NCI-H2227 (cell line): ENCODE measurements around the gene FOXP1.

Experiments
- DNase-seq: peaks from one replicate; lab custom pipeline; 2025; ENCODE audit not compliant: unreplicated experiment; lab: John Stamatoyannopoulos, UW

The FOXP1 gene

DNA sequence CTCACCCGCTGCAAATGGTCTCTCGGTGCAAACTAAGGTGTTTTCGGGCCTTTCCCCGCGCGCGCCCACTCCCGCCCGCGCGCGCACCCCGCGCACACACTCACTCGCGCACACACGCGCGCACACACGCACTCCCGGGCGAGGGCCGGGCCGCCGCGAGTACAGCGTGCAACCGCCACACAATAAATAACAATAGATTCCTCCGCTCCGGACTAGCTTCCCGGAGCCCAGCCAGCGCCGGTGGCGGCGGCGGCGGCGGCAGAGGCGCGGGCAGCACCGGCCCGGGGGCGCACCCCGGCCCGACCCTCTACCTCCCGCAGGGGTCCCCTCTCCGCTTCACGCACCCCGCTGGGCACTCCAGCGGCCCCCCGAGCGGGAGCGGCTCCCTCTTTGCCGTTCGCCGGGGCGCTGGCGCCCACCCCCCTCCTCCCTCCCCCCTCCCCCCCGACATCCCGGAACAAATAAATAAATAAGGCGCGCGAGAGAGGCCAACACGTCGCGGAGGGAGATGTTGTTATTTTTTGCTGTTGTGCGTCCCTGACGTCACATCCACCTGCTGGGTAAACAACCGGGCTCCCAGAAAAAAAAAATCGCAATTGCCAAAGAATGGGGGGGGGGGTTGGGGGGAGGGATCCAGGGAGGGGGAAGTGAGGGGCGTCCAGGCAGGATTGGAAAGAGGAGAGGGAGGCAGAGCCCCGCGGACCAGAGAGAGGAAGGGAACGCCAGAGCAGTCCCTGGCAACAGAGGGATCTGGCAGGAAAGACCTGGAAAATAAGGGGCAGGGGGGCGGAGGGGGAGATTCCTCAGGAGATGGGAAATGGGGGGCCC, at the start of gene FOXP1:
Gene FOXP1, minus strand, starts transcription at position 163 of the 828 bp plus-strand sequence. CDS start 385,347 bp downstream, outside the sequence.
- peak; percentile 86 for DNase-seq

DNA sequence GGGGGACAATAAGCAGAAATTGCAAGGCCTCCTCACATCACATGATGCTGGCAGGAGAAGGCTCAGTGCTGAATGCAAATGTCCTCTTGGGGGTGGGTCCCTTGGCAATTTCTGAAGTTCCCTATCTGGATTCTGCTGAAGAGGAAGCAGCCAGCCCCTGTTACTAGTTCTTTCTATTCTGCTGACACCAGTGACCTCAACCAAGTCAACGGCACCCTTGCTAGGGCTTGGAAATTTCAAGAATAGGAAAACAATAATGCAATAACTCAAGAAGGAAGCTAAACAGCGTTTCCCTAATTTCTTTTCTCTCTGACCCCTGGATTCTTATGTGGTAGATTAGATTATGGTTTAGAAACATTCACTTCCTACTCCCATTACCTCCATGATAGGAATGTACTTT, 46.2 kb upstream of the FOXP1 start:
- DNase-seq, result no peak

DNA sequence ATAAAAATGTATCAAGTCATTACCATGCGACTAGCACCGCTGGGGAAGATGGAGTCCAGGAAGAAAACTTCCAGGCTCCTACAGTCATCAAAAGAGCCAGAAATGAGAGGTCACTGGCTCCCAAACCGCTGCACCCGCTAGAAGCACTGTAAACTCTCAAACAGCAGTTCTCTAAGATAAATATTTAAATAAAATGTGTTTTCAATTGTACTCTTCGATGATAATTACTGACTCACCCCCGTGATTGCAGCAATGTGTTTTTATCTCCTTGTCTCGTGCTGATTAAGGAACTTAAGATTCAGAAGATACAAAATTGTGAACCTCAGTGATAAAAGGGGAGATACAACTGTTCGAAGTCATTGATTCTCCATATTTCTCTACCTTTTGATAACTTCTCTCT, 45.8 kb upstream of the FOXP1 start:
- DNase-seq, result no peak

DNA sequence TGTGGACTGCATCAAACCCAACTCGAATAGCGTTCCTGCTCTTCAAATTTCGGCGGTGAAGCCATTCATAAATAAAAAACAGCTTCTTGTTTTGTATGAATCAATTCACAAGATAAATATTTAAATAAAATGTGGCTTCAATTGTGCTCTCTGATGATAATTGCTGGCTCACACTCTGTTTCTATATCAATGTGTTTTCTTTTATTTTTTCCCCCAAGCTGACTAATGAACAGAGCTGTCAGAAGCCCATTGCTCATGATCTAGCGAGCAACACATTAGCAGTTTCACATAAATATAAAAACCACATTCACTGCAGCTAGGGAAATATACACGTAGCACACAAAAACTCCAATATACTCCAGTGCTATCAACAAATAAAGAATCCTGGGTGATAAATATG, 45.0 kb upstream of the FOXP1 start:
- DNase-seq, result no peak

DNA sequence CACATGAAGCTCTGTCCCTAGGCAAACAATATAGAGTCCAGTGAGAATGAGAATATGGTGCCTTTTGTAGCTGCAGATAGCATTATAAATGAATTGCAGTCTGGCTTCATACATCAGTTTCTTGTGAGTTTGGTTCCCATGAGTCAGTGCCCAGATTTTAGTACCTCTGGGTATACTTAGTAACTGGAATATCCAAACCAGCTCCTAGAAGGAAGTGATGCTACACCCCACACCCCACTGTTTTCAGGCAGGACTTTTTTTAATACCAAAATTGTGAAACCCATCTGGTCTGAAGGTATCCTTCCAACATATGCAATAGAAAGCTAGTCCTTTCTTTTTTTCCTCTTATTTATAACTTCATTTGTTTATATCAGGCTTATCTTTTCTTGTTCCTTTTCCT, 42.1 kb upstream of the FOXP1 start:
- no peak for DNase-seq

DNA sequence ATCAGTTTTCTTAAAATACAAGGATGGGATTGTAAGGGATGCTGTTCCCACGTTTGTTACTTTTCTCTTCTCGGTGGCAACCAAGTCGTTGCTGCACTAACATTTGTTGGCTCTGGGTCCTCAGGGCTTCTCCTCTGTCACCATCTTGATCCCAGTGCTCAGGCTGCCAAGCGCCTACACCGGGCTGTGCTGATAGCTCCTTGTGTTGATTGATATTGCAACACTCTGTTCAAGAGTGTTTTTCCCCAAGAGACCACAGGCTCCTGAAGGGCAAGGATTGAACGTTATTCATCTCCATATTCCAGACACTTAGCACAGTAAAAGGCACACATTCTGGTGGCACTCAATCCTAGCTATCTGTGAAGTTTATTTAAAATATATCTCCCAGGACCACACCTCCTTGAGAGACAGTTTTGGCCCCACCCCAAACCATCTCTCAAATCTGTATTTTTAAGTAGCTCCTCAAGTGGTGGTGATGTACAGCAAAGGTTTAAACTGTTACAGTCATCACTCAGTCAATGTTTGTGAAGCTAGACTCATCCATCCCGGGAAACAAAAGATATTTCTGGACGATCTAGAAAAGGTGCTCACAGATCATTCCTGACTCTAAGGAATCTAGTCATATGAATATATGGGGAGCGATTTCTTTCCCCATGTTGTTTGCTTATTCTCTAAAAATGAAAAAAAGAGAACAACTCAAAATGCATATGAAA, 38.5 kb upstream of the FOXP1 start:
- DNase-seq, result no peak

DNA sequence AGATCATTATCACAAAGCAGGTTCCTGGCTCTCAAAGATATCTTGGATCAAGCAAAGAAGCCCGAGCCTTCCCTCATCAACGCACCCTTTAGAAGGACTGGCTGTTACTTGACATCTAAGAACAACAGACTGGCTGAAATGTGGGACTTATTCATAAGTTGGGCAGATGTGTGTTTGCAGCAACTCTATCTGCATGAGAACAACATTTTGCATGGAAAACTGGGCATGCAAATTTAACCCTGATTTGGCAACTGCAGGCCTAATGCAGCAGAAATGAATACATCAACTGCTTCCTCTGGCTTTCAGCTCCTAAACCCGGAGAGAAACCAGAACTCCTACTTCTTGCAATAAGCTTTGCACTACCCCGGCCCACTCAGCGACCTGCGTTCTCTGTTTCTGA, 35.0 kb upstream of the FOXP1 start:
- DNase-seq, result no peak

DNA sequence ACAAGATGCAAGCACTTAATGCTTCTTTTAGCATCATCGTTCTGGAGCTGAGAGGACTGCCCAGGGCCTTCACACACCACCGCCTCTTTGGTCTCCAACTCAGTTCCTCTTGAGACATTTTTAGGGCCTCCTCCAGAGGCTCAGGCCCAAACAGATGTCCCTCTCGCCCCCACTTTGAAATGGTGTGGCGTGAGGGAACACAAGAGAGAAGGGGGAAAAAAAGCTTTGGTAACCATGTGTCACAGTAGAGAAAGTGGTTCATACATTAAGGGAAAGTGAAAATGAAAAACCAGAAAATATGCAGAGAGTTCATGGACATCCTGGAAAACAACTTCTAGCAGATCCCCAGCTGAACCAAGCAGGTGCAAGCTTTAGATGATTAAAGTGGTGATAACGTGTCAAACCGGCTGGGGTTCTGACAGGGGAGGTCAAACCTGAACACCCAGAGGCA, 33.1 kb upstream of the FOXP1 start:
- DNase-seq, result no peak

DNA sequence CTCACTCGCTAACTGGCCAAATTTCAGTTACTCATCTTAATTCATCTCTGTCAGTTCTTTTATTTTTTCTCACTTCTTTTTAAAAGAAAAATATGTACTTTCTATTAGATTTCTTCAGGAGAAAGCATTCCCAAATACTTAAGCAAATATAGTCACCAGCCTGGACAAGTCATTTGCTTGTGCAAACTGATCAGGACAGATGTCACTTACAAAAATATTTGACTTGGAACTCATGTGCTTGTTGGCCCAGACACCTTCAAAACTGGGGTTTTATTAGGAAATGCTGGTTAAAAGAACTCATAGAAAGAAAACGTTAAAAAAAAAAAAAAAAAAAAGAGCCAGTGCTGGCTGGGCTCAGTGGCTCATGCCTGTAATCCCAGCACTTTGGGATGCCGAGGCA, 31.3 kb upstream of the FOXP1 start:
- DNase-seq, result no peak

DNA sequence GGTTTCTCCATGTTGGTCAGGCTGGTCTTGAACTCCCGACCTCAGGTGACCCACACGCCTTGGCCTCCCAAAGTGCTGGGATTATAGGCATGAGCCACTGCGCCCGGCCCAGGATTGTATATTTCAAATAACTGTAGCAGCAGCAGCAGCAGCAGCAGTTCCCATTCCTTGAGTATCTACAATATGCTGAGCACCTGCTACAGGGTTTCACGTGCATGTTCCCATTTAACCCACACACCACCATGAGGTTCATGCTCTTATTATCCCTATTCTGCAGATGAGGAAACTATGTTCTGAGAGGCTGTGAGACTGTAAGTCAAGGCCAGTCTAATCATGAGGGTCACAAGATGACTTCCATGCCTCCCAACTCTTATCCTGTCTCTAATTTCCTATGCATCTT, 30.9 kb upstream of the FOXP1 start:
- DNase-seq, result no peak

DNA sequence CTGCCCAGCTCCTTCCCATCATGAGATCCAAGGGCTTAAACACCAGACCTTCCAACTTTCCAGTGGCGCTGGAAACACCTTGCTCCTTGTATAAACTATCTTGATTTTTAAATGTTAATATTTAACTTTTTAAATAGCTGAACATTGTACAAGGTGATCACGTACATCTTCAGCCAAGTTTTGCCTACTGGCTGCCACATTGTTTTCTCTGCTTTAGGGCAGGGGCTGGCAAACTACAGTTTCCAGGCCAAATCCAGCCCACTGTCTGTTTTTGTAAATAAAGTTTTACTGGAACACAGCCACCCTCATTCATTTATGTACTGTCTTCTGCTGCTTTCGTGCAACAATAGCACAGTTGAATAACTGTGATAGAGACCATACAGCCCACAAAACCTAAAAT, 27.6 kb upstream of the FOXP1 start:
- DNase-seq, result no peak

DNA sequence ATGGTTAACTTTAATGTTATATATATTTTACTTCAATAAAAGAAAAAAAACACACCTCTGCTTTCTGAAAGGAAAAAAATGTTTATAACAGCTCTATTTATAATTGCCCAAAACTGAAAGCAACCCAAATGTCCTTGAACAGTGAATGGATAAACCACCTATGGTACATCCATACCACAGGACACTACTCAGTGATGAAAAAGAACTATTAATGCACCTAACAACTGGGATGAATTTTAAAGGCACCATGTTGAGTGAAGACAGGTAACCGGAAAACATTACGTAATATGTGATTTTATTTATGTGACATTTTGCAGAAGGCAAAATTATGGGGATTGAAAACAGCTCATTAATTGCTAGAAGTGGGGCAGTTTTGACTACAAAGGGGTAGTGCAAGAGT, 23.8 kb upstream of the FOXP1 start:
- DNase-seq, result no peak

DNA sequence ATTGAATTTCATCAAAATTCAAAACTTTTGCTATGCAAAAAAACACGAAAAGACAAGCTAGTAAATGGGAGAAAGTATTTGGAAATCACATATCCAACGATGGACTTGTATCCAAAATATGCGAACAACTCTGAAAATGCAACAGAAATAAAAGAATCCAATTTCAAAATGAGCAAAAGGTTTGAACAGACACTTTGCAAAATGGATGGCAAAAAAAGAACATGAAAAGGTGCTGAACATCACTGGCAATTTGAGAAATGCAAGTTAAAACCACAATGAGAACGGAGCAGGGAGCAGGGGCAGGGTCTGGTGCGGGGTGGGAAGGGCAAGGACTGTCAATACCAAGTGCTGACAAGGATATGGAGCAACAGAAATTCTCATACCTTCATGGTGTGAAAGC, 23.1 kb upstream of the FOXP1 start:
- DNase-seq, result no peak

DNA sequence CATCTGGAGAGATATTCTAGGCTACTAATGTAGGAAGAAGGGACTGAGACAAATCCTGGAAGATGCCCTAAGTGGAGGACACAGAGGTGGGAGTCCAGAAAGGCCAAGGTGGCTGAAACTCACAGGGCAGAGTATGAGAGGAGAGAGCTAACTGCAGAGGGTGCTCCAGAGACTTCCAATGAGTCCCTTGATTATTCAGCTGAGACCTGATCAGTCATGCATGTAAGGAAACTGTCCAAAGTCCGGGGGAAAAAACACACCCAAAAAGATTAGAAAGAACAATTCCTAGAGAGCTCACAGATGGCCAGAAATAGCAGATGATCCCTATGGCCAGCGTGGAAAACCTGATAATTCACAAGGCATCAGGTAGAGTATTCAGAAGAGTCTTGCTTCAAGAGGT, 18.7 kb upstream of the FOXP1 start:
- DNase-seq, result no peak

DNA sequence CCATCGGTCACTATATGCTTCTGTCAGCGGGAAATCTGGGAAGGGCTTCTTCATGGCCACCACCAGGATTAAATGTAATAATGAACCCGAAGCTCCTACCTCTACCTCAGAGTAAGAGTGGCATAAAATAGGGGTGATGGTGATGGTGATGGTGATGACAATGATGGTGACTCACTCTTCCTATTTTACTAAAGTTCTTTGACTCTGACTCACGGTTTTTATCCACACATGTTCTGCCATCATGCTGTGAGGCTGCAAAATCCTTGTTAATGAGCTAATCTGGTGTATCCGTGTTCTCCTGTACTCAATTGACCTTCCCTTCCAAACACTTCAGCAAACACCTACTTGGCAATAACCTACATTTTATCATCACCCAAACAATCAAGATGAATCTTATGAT, 18.3 kb upstream of the FOXP1 start:
- DNase-seq, result no peak

DNA sequence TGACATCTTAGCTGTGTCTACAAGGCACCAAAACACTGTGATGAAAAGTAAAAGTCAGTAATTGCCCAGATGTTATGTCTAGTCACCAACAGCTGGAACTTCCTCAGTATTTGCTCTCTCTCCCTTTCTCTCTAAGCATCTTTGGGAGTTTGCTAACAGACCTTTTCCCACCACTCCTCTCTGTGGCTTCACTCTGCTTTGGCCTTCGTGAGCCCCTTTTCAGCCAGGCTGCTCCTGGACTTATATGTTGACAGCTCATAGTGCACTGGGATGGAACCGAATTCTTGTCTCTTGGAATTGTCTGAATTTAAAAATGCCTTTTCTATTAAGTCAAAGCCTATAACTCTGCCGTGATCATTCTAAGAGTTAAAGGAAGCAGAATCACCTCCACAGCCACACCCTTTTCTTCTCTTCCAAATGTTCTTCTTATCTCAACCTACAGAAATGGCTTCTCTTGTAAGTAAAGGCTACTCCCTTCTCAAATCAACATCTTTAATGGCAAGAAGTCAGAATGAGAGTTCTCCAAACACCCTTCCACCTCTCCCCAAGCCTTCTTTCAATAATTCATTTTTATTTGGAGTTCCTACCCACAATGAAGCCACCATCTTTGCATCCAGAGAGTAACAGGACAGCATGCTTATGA, 17.2 kb upstream of the FOXP1 start:
- DNase-seq, result no peak

DNA sequence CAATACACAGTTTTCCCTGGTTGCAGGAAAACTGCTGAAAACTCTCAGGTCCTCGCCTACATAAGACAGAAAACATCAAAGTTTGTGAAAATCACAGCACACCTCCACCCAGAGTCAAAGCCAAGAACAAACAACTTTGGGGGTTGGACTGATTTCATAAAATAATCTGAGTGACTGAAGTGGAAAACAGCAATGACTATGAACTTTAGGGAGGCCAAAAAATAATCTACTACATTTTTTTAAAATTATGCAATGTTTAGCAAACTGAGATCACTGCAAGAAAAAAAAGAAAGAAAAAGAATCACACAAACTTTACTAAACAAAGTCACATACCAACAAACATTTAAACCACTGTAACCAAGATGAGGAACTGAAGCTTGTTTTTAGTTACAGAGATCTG, 15.9 kb upstream of the FOXP1 start:
- no peak for DNase-seq

DNA sequence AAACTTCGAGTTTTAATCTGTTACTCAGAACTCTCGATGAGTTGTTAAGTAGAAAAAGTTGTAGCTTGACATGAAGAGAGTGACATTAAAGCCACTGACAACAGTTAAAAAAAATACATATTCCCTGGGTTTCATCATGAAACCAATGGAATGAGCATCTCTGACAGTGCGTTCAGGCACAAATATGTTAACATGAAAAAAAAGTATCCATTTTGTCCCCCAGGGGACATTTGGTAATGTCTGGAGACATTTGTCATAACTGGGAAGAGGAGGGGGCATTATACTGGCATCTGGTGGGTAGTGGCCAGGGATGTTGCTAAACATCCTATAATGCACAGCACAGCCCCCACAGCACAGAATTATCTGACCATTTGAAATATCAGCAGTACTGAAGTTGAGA, 14.8 kb upstream of the FOXP1 start:
- DNase-seq, result no peak

DNA sequence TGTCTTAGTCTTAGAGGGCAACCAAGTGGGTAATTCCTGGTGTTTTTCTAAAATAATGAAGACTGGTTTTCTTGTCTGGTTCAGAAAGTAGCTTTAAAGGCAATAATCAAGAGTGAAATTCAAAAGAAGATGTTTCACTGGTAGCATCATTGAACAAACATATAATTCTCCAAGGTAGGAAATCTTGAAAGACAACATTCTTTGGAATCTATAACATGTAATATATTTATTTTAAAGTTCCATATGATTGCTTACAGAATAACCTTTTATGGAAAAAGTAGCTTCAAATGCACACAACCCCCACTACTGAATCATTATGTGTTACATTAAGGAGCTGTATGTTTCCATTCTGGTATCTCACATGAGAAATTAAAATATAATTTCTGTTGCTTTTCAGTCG, 13.8 kb upstream of the FOXP1 start:
- no peak for DNase-seq

DNA sequence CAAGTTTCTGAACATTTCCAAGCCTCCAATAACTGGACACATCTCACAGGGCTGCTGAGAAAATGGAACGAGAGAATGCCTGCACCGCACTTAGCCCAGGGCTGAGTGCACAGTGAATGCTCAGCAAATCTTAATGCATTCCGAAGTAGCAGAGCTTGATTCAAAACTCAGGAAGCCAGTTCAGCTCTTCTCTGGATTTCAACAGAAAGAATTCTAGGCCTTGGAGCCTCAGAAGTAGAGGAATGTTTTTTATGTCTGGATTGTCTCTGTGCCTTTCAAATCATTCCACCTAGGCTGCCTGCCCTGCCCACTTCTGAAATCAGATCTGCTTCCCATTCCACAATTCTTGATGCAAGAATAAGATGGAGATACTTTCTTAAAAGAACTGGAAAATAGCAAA, 9.6 kb upstream of the FOXP1 start:
- DNase-seq, result no peak

DNA sequence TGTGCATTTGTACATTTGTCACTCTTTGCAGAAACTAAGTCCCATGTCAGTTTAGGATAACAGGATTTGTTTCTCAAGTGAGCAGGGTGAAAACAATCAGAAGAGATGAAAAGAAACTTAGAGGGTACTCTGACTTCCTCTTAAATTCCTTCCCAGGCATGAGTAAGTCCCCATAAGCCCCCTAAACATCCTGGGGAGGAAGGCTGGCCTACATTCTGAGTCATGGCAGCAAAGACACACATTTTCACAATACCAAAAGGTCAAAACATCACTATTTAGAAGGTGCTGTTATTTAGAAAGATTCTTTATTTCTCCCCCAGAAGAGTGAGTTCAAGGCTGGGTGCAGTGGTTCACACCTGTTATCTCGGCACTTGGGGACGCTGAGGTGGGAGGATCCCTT, 7.6 kb upstream of the FOXP1 start:
- no peak for DNase-seq

DNA sequence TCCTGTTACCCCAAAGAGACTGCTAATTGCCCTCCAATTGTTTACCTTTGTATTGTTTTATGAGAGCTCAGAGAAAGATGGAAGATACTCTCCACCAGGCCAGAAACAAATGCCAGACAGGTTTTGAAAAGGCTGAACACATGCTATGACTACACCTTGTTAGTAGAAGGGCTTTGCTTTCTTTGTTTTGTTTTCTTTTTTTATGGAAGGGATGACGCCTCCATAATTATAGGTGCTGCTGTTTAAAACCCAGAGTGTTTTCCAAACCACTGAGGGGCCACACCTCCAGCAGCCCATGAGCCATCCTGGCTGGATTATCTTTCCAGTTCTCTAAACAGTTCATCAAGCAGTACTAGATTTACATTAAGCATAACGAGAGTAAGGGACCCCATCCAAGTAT, 5.6 kb upstream of the FOXP1 start:
- no peak for DNase-seq
